Measurements from ENCODE around the gene VWA8. TPM values are rescaled to one million over a fixed set of nuclear protein-coding genes. Genes with fewer than 3 reads are reported as not detected.

Gene VWA8
- total RNA-seq, 1 donor from 2014 or later, result 33.4 TPM

- no peak overlapping the region for H3K27ac ChIP-seq
- no peaks in the 10 kb centered on the region for H3K36me3 ChIP-seq
- intact Hi-C loops (cut with DNase I), result no loop called here
- H3K27me3 ChIP-seq, result no peaks in the 10 kb centered on the region
- DNase-seq (ENCODE audit: extremely low spot score in 2 of 2), result no peak
- no peaks in the 10 kb centered on the region for H3K9me3 ChIP-seq
- H3K4me3 ChIP-seq, result no peak overlapping the region
- H3K4me1 ChIP-seq, result no peaks in the 10 kb centered on the region
- TF ChIP-seq CTCF (IDR thresholded peaks at IDR 0.05) (no peak), POLR2AphosphoS5 (IDR thresholded peaks at IDR 0.05; ENCODE audit: insufficient read depth in 1 of 2, low read depth in 1 of 2) (no peak), POLR2A (IDR thresholded peaks at IDR 0.05) (no peak)
These were observed 363.4 kb downstream of the VWA8 start for GRCh38 chr13:41597348-41598041.

- Histone ChIP-seq H3K9me3 (no peaks in the 10 kb centered on the region), H3K4me3 (no peak overlapping the region), H3K27me3 (no peaks in the 10 kb centered on the region), H3K36me3 (no peaks in the 10 kb centered on the region), H3K4me1 (no peaks in the 10 kb centered on the region), H3K27ac (no peak overlapping the region)
- intact Hi-C loops (cut with DNase I), result no loop called here
- TF ChIP-seq POLR2AphosphoS5 (IDR thresholded peaks at IDR 0.05; ENCODE audit: insufficient read depth in 1 of 2, low read depth in 1 of 2), result no peak
- DNase-seq (ENCODE audit: extremely low spot score in 2 of 2), result no peak
These were observed 364.7 kb downstream of the VWA8 start for GRCh38 chr13:41596190-41596589.

- Histone ChIP-seq H3K27ac (no peak overlapping the region), H3K36me3 (no peaks in the 10 kb centered on the region), H3K27me3 (no peaks in the 10 kb centered on the region), H3K4me1 (no peaks in the 10 kb centered on the region), H3K9me3 (no peaks in the 10 kb centered on the region), H3K4me3 (no peak overlapping the region)
- no peak for DNase-seq (ENCODE audit: extremely low spot score in 2 of 2)
- TF ChIP-seq POLR2AphosphoS5 (IDR thresholded peaks at IDR 0.05; ENCODE audit: insufficient read depth in 1 of 2, low read depth in 1 of 2), result no peak
- TF ChIP-seq POLR2A (IDR thresholded peaks at IDR 0.05), result no peak
- no peak for TF ChIP-seq CTCF (IDR thresholded peaks at IDR 0.05)
- intact Hi-C loops (cut with DNase I), result no loop called here
These were observed 365.6 kb downstream of the VWA8 start for GRCh38 chr13:41595298-41595697.

- Histone ChIP-seq H3K27me3 (no peaks in the 10 kb centered on the region), H3K27ac (no peak overlapping the region), H3K9me3 (no peaks in the 10 kb centered on the region), H3K4me1 (no peaks in the 10 kb centered on the region), H3K36me3 (no peaks in the 10 kb centered on the region), H3K4me3 (no peak overlapping the region)
- no peak for DNase-seq (ENCODE audit: extremely low spot score in 2 of 2)
- intact Hi-C loops (cut with DNase I), result no loop called here
- TF ChIP-seq CTCF (IDR thresholded peaks at IDR 0.05) (no peak), POLR2AphosphoS5 (IDR thresholded peaks at IDR 0.05; ENCODE audit: insufficient read depth in 1 of 2, low read depth in 1 of 2) (no peak), POLR2A (IDR thresholded peaks at IDR 0.05) (no peak)
These were observed 370.3 kb downstream of the VWA8 start for GRCh38 chr13:41590643-41591042.

GRCh38 chr13:41590122-41590521 lies 370.8 kb downstream of the VWA8 start:
- intact Hi-C loops (cut with DNase I), result no loop called here
- Histone ChIP-seq H3K4me1 (no peaks in the 10 kb centered on the region), H3K36me3 (no peaks in the 10 kb centered on the region), H3K27me3 (no peaks in the 10 kb centered on the region), H3K4me3 (no peak overlapping the region), H3K9me3 (no peaks in the 10 kb centered on the region), H3K27ac (no peak overlapping the region)
- no peak for DNase-seq (ENCODE audit: extremely low spot score in 2 of 2)
- TF ChIP-seq CTCF (IDR thresholded peaks at IDR 0.05), result no peak
